ENCODE measurements around the gene PVALEF. TPM values are rescaled to one million over a fixed set of nuclear protein-coding genes. Genes with fewer than 3 reads are reported as not detected.

The PVALEF gene
- polyA plus RNA-seq, 1 of the 3 experiments (the other 2 are of a cell fraction): not detected

- TF ChIP-seq RXRA (IDR thresholded peaks at IDR 0.05; ENCODE audit: borderline replicate concordance, low read depth) (no peak), PBX3 (IDR thresholded peaks at IDR 0.05) (no peak)
These were observed 4.4 kb upstream of the PVALEF start (continued) for GRCh38 chr17:81160747-81161453.

- no peak for DNase-seq
- POLR2A ChIA-PET: no interaction called here
- Histone ChIP-seq H3K79me2 (ENCODE audit: insufficient read depth) (no peaks in the 10 kb centered on the region), H4K20me1 (ENCODE audit: insufficient read depth) (no peaks in the 10 kb centered on the region), H3K9me3 (no peaks in the 10 kb centered on the region), H3K27ac (ENCODE audit: low read depth in 2 of 2, low read length in 1 of 2) (no peak overlapping the region), H3K4me1 (ENCODE audit: control insufficient read depth in 1 of 2, insufficient read depth in 2 of 2, low read depth in 1 of 2, low read length in 1 of 2) (peaks cover 0 to 22% of the 10 kb centered on the region in 2 experiments; a peak in 1 of 4 replicates), H3K4me2 (no peak overlapping the region), H3K36me3 (replicated peaks in 1 of 2; ENCODE audit: control insufficient read depth in 1 of 2, insufficient read depth in 2 of 2, low read length in 1 of 2) (no peaks in the 10 kb centered on the region), H2AFZ (ENCODE audit: low read depth) (no peak overlapping the region), H3K9me2 (no peaks in the 10 kb centered on the region), H3K9ac (no peak overlapping the region), H3K4me3 (ENCODE audit: low read depth in 2 of 2, low read length in 1 of 2) (no peak overlapping the region), H3F3A (replicated peaks; ENCODE audit: insufficient read depth) (peaks cover 12% of the 10 kb centered on the region), H3K27me3 (ENCODE audit: insufficient read depth) (peaks cover 11% of the 10 kb centered on the region; the same call in 1 of the 2 replicates)
- TF ChIP-seq JUND (IDR thresholded peaks at IDR 0.05) (no peak), NRF1 (IDR thresholded peaks at IDR 0.05; ENCODE audit: low read depth, low read length) (no peak), MAX (IDR thresholded peaks at IDR 0.05; ENCODE audit: low read depth) (no peak), GABPA (IDR thresholded peaks at IDR 0.05; ENCODE audit: low read depth) (no peak), TEAD4 (IDR thresholded peaks at IDR 0.05; ENCODE audit: borderline replicate concordance, insufficient read depth) (no peak), SIN3A (IDR thresholded peaks at IDR 0.05; ENCODE audit: borderline replicate concordance, low read depth, low read length) (no peak), GATA2 (CRISPR knock-in tag; IDR thresholded peaks at IDR 0.05) (no peak), ELF1 (IDR thresholded peaks at IDR 0.05) (no peak), RXRA (IDR thresholded peaks at IDR 0.05; ENCODE audit: borderline replicate concordance, low read depth) (no peak), RAD21 (IDR thresholded peaks at IDR 0.05; ENCODE audit: low read length) (no peak), TAF1 (IDR thresholded peaks at IDR 0.05; ENCODE audit: borderline replicate concordance, low read depth, low read length) (no peak), EZH2phosphoT487 (IDR thresholded peaks at IDR 0.05; ENCODE audit: borderline replicate concordance, low read depth) (no peak), SMC3 (IDR thresholded peaks at IDR 0.05; ENCODE audit: low read depth, low read length) (no peak)
- CTCF ChIA-PET: no interaction called here
- 73% methylated on average over 14 of the region's 15 CpGs for WGBS (ENCODE audit: low lambda C conversion rate)
These were observed 3.8 kb upstream of the PVALEF start for GRCh38 chr17:81161536-81161935.

- Histone ChIP-seq H3K9ac (no peak overlapping the region), H2AFZ (ENCODE audit: low read depth) (no peak overlapping the region), H3K4me1 (ENCODE audit: control insufficient read depth in 1 of 2, insufficient read depth in 2 of 2, low read depth in 1 of 2, low read length in 1 of 2) (peaks cover 0 to 26% of the 10 kb centered on the region in 2 experiments; a peak in 1 of 4 replicates), H4K20me1 (ENCODE audit: insufficient read depth) (no peaks in the 10 kb centered on the region), H3F3A (replicated peaks; ENCODE audit: insufficient read depth) (peaks cover 12% of the 10 kb centered on the region), H3K79me2 (ENCODE audit: insufficient read depth) (no peaks in the 10 kb centered on the region), H3K9me2 (no peaks in the 10 kb centered on the region), H3K4me2 (no peak overlapping the region), H3K36me3 (replicated peaks in 1 of 2; ENCODE audit: control insufficient read depth in 1 of 2, insufficient read depth in 2 of 2, low read length in 1 of 2) (no peaks in the 10 kb centered on the region), H3K27me3 (ENCODE audit: insufficient read depth) (peaks cover 14% of the 10 kb centered on the region; the same call in 1 of the 2 replicates), H3K27ac (ENCODE audit: low read depth in 2 of 2, low read length in 1 of 2) (no peak overlapping the region), H3K9me3 (no peaks in the 10 kb centered on the region), H3K4me3 (ENCODE audit: low read depth in 2 of 2, low read length in 1 of 2) (no peak overlapping the region)
- no peak for DNase-seq
- TF ChIP-seq JUND (IDR thresholded peaks at IDR 0.05) (no peak), RFX5 (IDR thresholded peaks at IDR 0.05; ENCODE audit: low read length) (no peak), ELF1 (IDR thresholded peaks at IDR 0.05) (no peak), EZH2phosphoT487 (IDR thresholded peaks at IDR 0.05; ENCODE audit: borderline replicate concordance, low read depth) (no peak), TEAD4 (IDR thresholded peaks at IDR 0.05; ENCODE audit: borderline replicate concordance, insufficient read depth) (no peak)
- WGBS (ENCODE audit: low lambda C conversion rate): 68% methylated on average over 12 of the region's 16 CpGs
- CTCF ChIA-PET: interaction anchor here (1.0 to 4.3 kb wide), 2 partner anchors 19 to 39 kb away, joined by 5 to 42 read pairs; no protein-coding TSS in a partner anchor
- POLR2A ChIA-PET: no interaction called here
These were observed 3.3 kb upstream of the PVALEF start for GRCh38 chr17:81161972-81162371.
